ENCODE data around the gene IL15.

IL15 gene

GRCh38 chr4:141771889-141772830 lies 135.8 kb downstream of the IL15 start:
- no peak for DNase-seq (ENCODE audit: low read depth in 2 of 2)

DNA sequence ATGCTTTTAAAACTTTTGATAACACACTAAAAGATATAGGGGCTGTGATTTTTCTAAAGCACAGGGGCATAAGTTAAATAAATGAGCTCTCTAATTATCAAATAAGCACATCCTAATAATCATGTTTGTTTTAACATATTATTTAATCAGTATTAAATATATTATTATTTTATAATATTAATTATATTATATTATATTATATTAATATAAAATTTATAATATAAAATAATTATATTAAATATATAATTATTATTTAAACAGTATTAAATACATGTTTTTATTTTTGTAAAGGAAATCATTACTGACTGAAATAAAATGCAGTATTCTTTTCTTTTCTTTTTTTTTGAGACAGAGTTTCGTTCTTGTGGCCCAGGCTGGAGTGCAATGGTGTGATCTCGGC lies 136.5 kb downstream of the IL15 start:
- DNase-seq (ENCODE audit: low read depth in 2 of 2) = no peak

DNA sequence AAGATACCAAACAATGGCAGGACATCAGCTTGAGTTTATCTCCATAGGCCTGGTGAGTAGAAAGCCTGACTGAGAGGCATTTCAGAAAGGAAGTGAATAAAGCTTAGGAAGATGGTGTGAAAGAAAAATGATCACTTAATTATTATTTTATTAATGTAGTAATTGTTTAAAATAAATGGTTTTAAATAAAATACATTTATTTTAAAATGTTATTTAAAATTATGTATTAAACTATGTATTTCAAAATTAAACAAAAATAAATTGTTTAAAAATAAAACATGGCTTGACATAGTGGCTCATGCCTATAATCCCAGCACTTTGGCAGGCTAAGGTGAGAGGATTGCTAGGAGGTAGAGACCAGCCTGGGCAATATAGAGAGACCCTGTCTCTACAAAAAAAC lies 145.8 kb downstream of the IL15 start:
- DNase-seq (ENCODE audit: low read depth in 2 of 2) = no peak

All from stimulated activated CD4-positive, alpha-beta T cell treated with anti-CD3 and anti-CD28 coated beads, Interleukin-1b, Interleukin-23, amount 100 ng/mL, for 1 hour (primary cell).